Measurements from ENCODE around the gene SMIM45.

Gene SMIM45

GRCh38 chr22:41932353-41932752, 19.6 kb upstream of the SMIM45 start:
- no peak for ATAC-seq

GRCh38 chr22:41933411-41934177, 18.4 kb upstream of the SMIM45 start:
- Histone ChIP-seq H3K9me2 (replicated peaks; ENCODE audit: low read length) (no peaks in the 10 kb centered on the region), H3K79me2 (ENCODE audit: low read length) (no peaks in the 10 kb centered on the region), H3F3A (ENCODE audit: low read length, unreplicated experiment) (no peaks in the 10 kb centered on the region), H3K9me3 (ENCODE audit: low read length) (no peaks in the 10 kb centered on the region), H3K36me3 (ENCODE audit: low read depth, low read length) (peaks cover 2% of the 10 kb centered on the region; the same call in 1 of the 2 replicates), H3K4me2 (ENCODE audit: low read length) (no peak overlapping the region), H2AFZ (ENCODE audit: low read length) (no peak overlapping the region), H3K27ac (ENCODE audit: low read length) (no peak overlapping the region), H4K20me1 (ENCODE audit: low read length) (no peaks in the 10 kb centered on the region), H3K9ac (ENCODE audit: low read length) (no peak overlapping the region), H3K4me1 (ENCODE audit: insufficient read depth, low read length) (no peaks in the 10 kb centered on the region), H3K27me3 (ENCODE audit: low read length) (no peaks in the 10 kb centered on the region), H3K4me3 (ENCODE audit: low read length) (no peak overlapping the region)
- ChIA-PET CTCF (no interaction called here), POLR2A (ENCODE audit: unreplicated experiment) (no interaction called here)
- DNase-seq (no peak), ATAC-seq (no peak)
- intact Hi-C loops (cut with micrococcal nuclease): no loop called here
- TF ChIP-seq EZH2phosphoT487 (IDR thresholded peaks at IDR 0.05; ENCODE audit: borderline replicate concordance, low read length) (no peak), CTCF (conservative IDR thresholded peaks at IDR 0.05; ENCODE audit: low read depth, low read length) (no peak), EZH2 (IDR thresholded peaks at IDR 0.05; ENCODE audit: low read length, unreplicated experiment) (no peak)
- BruUV-seq (replicated peaks): no TSS peak

More at GRCh38 chr22:41932353-41932752, 19.6 kb upstream of the SMIM45 start:
- Histone ChIP-seq H3K4me2 (ENCODE audit: low read length) (no peak overlapping the region), H4K20me1 (ENCODE audit: low read length) (no peaks in the 10 kb centered on the region), H3K79me2 (ENCODE audit: low read length) (no peaks in the 10 kb centered on the region), H3K36me3 (ENCODE audit: low read depth, low read length) (no peaks in the 10 kb centered on the region), H3K9me2 (replicated peaks; ENCODE audit: low read length) (no peaks in the 10 kb centered on the region), H3K4me1 (ENCODE audit: insufficient read depth, low read length) (no peaks in the 10 kb centered on the region), H3K27ac (ENCODE audit: low read length) (no peak overlapping the region), H3K27me3 (ENCODE audit: low read length) (no peaks in the 10 kb centered on the region), H2AFZ (ENCODE audit: low read length) (no peak overlapping the region), H3K4me3 (ENCODE audit: low read length) (no peak overlapping the region), H3F3A (ENCODE audit: low read length, unreplicated experiment) (no peaks in the 10 kb centered on the region), H3K9ac (ENCODE audit: low read length) (no peak overlapping the region), H3K9me3 (ENCODE audit: low read length) (no peaks in the 10 kb centered on the region)
- TF ChIP-seq EZH2phosphoT487 (IDR thresholded peaks at IDR 0.05; ENCODE audit: borderline replicate concordance, low read length) (no peak), EZH2 (IDR thresholded peaks at IDR 0.05; ENCODE audit: low read length, unreplicated experiment) (no peak), CTCF (conservative IDR thresholded peaks at IDR 0.05; ENCODE audit: low read depth, low read length) (no peak)
- intact Hi-C loops (cut with micrococcal nuclease): no loop called here
- no TSS peak for BruUV-seq (replicated peaks)
- POLR2A ChIA-PET (ENCODE audit: unreplicated experiment): no interaction called here
- DNase-seq: no peak
- CTCF ChIA-PET: no interaction called here

DNA sequence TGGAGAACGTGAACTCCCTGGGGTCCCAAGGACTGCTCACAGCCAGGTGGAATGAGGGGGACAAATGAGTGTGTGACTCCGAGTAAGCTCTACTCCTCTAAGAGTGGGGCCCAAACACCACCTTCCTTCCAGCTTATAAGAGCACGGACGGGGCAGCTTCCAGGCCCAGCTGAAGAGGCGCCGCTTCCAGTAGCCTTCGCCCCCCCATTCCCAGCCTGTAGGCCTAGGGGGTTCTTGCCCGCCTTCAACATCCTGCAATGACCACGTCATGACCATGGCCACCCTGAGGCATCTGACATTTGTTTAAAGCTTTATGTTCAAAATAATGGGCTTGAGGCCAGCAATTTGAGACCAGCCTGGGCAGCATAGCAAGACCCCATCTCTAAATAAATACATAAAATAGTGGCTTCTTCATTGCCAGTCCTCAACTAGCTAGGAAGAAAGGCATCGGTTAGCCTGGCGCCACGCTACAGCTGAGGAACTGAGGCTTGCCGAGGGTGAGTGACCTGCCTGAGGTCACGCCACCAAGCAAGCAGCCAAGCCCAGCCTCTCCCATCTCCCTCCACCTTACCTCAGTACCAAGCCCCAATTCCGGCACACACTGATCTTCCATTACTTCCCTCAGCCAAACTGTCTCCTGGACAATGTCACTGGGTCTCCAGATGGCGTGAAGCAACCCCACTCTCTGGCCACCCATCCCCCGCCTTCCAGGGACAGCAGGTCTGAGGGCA, 17.5 kb upstream of the SMIM45 start:
- no peak overlapping the region for H3K4me2 ChIP-seq (ENCODE audit: low read length)
- intact Hi-C loops (cut with micrococcal nuclease): no loop called here
- no peak overlapping the region for H2AFZ ChIP-seq (ENCODE audit: low read length)
- H3K27me3 ChIP-seq (ENCODE audit: low read length): no peaks in the 10 kb centered on the region
- no peak for ATAC-seq
- no peak overlapping the region for H3K27ac ChIP-seq (ENCODE audit: low read length)
- ChIA-PET CTCF (no interaction called here), POLR2A (ENCODE audit: unreplicated experiment) (no interaction called here)
- H3K36me3 ChIP-seq (ENCODE audit: low read depth, low read length): peaks cover 7% of the 10 kb centered on the region; the same call in 1 of the 2 replicates
- H3K4me1 ChIP-seq (ENCODE audit: insufficient read depth, low read length): no peaks in the 10 kb centered on the region
- no peak overlapping the region for H3K9ac ChIP-seq (ENCODE audit: low read length)
- H3K79me2 ChIP-seq (ENCODE audit: low read length): no peaks in the 10 kb centered on the region
- no TSS peak for BruUV-seq (replicated peaks)
- no peaks in the 10 kb centered on the region for H3K9me3 ChIP-seq (ENCODE audit: low read length)
- H3F3A ChIP-seq (ENCODE audit: low read length, unreplicated experiment): no peaks in the 10 kb centered on the region
- DNase-seq: no peak
- no peaks in the 10 kb centered on the region for H4K20me1 ChIP-seq (ENCODE audit: low read length)
- no peak overlapping the region for H3K4me3 ChIP-seq (ENCODE audit: low read length)
- TF ChIP-seq EZH2 (IDR thresholded peaks at IDR 0.05; ENCODE audit: low read length, unreplicated experiment): no peak
- TF ChIP-seq CTCF (conservative IDR thresholded peaks at IDR 0.05; ENCODE audit: low read depth, low read length): no peak
- no peak for TF ChIP-seq EZH2phosphoT487 (IDR thresholded peaks at IDR 0.05; ENCODE audit: borderline replicate concordance, low read length)
- no peaks in the 10 kb centered on the region for H3K9me2 ChIP-seq (replicated peaks; ENCODE audit: low read length)

All from PC-3 (cell line).